ENCODE data around the gene KRTAP12-4.

KRTAP12-4 gene

DNA sequence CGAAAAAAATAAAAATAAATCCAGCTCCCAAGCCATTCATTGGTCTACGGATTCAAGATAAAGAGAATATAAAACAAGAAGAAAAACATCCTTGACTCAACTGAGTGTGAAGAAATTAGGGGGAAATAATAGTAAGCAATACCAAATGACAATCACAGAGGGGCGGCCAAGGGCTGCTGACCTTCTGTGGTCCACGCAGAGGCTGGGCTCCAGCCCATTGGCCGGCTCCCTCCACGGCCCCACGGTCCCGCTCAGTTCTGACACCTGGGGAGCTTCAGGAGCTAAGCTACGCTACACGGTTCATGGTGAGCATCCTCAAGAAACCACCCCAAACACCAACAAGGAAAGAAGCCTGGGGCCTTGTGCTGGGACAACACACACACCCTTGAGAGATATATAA is 42.1 kb upstream of the KRTAP12-4 start:
- H3K27ac ChIP-seq (ENCODE audit: low read length): no peak overlapping the region
- no peaks in the 10 kb centered on the region for H3K79me2 ChIP-seq (ENCODE audit: insufficient read depth, low read length)
- no peaks in the 10 kb centered on the region; the same call in 1 of the 2 replicates for H4K20me1 ChIP-seq (ENCODE audit: insufficient read depth, low read length)
- H3K4me1 ChIP-seq (ENCODE audit: insufficient read depth, low read length): no peaks in the 10 kb centered on the region
- TF ChIP-seq EZH2 (IDR thresholded peaks at IDR 0.05; ENCODE audit: borderline replicate concordance, low read depth, low read length, severe bottlenecking): no peak
- TF ChIP-seq, protein P1, sequence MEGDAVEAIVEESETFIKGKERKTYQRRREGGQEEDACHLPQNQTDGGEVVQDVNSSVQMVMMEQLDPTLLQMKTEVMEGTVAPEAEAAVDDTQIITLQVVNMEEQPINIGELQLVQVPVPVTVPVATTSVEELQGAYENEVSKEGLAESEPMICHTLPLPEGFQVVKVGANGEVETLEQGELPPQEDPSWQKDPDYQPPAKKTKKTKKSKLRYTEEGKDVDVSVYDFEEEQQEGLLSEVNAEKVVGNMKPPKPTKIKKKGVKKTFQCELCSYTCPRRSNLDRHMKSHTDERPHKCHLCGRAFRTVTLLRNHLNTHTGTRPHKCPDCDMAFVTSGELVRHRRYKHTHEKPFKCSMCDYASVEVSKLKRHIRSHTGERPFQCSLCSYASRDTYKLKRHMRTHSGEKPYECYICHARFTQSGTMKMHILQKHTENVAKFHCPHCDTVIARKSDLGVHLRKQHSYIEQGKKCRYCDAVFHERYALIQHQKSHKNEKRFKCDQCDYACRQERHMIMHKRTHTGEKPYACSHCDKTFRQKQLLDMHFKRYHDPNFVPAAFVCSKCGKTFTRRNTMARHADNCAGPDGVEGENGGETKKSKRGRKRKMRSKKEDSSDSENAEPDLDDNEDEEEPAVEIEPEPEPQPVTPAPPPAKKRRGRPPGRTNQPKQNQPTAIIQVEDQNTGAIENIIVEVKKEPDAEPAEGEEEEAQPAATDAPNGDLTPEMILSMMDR (IDR thresholded peaks at IDR 0.05; ENCODE audit: borderline replicate concordance, extremely low read depth, low read length, poor library complexity, severe bottlenecking): no peak
- ATAC-seq (ENCODE audit: insufficient read depth, low read depth) (no peak), DNase-seq (no peak)
- H2AFZ ChIP-seq (ENCODE audit: low read depth, low read length): no peak overlapping the region
- H3K27me3 ChIP-seq (ENCODE audit: insufficient read depth, low read length, poor library complexity): peaks cover 10% of the 10 kb centered on the region
- no peak overlapping the region for H3K9ac ChIP-seq (ENCODE audit: low read depth, low read length)
- H3K36me3 ChIP-seq (ENCODE audit: insufficient read depth, low read length): no peaks in the 10 kb centered on the region
- no peaks in the 10 kb centered on the region for H3K9me3 ChIP-seq (ENCODE audit: insufficient read depth, low read length, severe bottlenecking)
- no peak overlapping the region for H3K4me2 ChIP-seq (ENCODE audit: insufficient read depth, low read length)
- no peak overlapping the region for H3K4me3 ChIP-seq (ENCODE audit: low read depth in 1 of 2, low read length in 2 of 2)

- H3K27me3 ChIP-seq (ENCODE audit: insufficient read depth, low read length, poor library complexity): peaks cover 5% of the 10 kb centered on the region
- no peaks in the 10 kb centered on the region for H3K79me2 ChIP-seq (ENCODE audit: insufficient read depth, low read length)
- no peaks in the 10 kb centered on the region for H3K4me1 ChIP-seq (ENCODE audit: insufficient read depth, low read length)
- ATAC-seq (ENCODE audit: insufficient read depth, low read depth) (no peak), DNase-seq (no peak)
- H3K36me3 ChIP-seq (ENCODE audit: insufficient read depth, low read length): no peaks in the 10 kb centered on the region
- H3K4me2 ChIP-seq (ENCODE audit: insufficient read depth, low read length): no peak overlapping the region
- no peak overlapping the region for H3K9ac ChIP-seq (ENCODE audit: low read depth, low read length)
- H2AFZ ChIP-seq (ENCODE audit: low read depth, low read length): no peak overlapping the region
- no peaks in the 10 kb centered on the region; the same call in 1 of the 2 replicates for H4K20me1 ChIP-seq (ENCODE audit: insufficient read depth, low read length)
- H3K4me3 ChIP-seq (ENCODE audit: low read depth in 1 of 2, low read length in 2 of 2): no peak overlapping the region
- TF ChIP-seq, protein P1 (IDR thresholded peaks at IDR 0.05; ENCODE audit: borderline replicate concordance, extremely low read depth, low read length, poor library complexity, severe bottlenecking): no peak
- no peak for TF ChIP-seq EZH2 (IDR thresholded peaks at IDR 0.05; ENCODE audit: borderline replicate concordance, low read depth, low read length, severe bottlenecking)
- H3K9me3 ChIP-seq (ENCODE audit: insufficient read depth, low read length, severe bottlenecking): no peaks in the 10 kb centered on the region
- H3K27ac ChIP-seq (ENCODE audit: low read length): no peak overlapping the region
Observed at GRCh38 chr21:44695641-44696040, 41.2 kb upstream of the KRTAP12-4 start.

- Histone ChIP-seq H3K36me3 (ENCODE audit: insufficient read depth, low read length) (no peaks in the 10 kb centered on the region), H3K9me3 (ENCODE audit: insufficient read depth, low read length, severe bottlenecking) (no peaks in the 10 kb centered on the region), H3K27me3 (ENCODE audit: insufficient read depth, low read length, poor library complexity) (peaks cover 4% of the 10 kb centered on the region), H4K20me1 (ENCODE audit: insufficient read depth, low read length) (no peaks in the 10 kb centered on the region; the same call in 1 of the 2 replicates), H3K4me2 (ENCODE audit: insufficient read depth, low read length) (no peak overlapping the region), H3K4me3 (ENCODE audit: low read depth in 1 of 2, low read length in 2 of 2) (no peak overlapping the region), H3K79me2 (ENCODE audit: insufficient read depth, low read length) (no peaks in the 10 kb centered on the region), H3K4me1 (ENCODE audit: insufficient read depth, low read length) (no peaks in the 10 kb centered on the region), H2AFZ (ENCODE audit: low read depth, low read length) (no peak overlapping the region), H3K9ac (ENCODE audit: low read depth, low read length) (no peak overlapping the region), H3K27ac (ENCODE audit: low read length) (no peak overlapping the region)
- DNase-seq (no peak), ATAC-seq (ENCODE audit: insufficient read depth, low read depth) (no peak)
- no peak for TF ChIP-seq EZH2 (IDR thresholded peaks at IDR 0.05; ENCODE audit: borderline replicate concordance, low read depth, low read length, severe bottlenecking)
- TF ChIP-seq, protein P1 (IDR thresholded peaks at IDR 0.05; ENCODE audit: borderline replicate concordance, extremely low read depth, low read length, poor library complexity, severe bottlenecking): no peak
Observed at GRCh38 chr21:44695184-44695583, 40.7 kb upstream of the KRTAP12-4 start.

DNA sequence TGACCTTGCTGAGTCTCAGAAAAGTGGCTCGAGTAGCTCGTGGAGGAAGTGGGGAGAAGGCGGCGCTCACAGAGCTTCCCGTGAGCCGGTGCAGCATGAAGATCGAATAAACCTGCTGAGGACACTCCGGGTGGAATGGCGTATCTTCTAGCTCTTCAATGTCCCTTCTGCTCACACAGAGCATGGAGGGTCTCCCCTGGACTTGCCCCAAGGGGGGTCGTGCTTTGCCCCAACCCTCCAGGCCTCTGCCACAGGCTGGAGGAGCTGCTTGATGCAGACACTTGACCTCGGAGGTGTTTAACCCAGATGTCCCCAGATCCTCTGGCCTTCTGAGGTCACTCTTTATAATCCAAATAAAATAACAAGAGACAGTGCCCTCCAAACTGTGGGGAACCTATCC is 40.3 kb upstream of the KRTAP12-4 start:
- no peak overlapping the region for H3K4me2 ChIP-seq (ENCODE audit: insufficient read depth, low read length)
- no peaks in the 10 kb centered on the region; the same call in 1 of the 2 replicates for H4K20me1 ChIP-seq (ENCODE audit: insufficient read depth, low read length)
- H3K9me3 ChIP-seq (ENCODE audit: insufficient read depth, low read length, severe bottlenecking): no peaks in the 10 kb centered on the region
- TF ChIP-seq, protein P1 (IDR thresholded peaks at IDR 0.05; ENCODE audit: borderline replicate concordance, extremely low read depth, low read length, poor library complexity, severe bottlenecking): no peak
- no peak for TF ChIP-seq EZH2 (IDR thresholded peaks at IDR 0.05; ENCODE audit: borderline replicate concordance, low read depth, low read length, severe bottlenecking)
- no peak overlapping the region for H2AFZ ChIP-seq (ENCODE audit: low read depth, low read length)
- H3K4me1 ChIP-seq (ENCODE audit: insufficient read depth, low read length): no peaks in the 10 kb centered on the region
- no peak overlapping the region for H3K27ac ChIP-seq (ENCODE audit: low read length)
- no peaks in the 10 kb centered on the region for H3K36me3 ChIP-seq (ENCODE audit: insufficient read depth, low read length)
- peaks cover under 1% of the 10 kb centered on the region for H3K27me3 ChIP-seq (ENCODE audit: insufficient read depth, low read length, poor library complexity)
- H3K4me3 ChIP-seq (ENCODE audit: low read depth in 1 of 2, low read length in 2 of 2): no peak overlapping the region
- no peak for DNase-seq
- no peaks in the 10 kb centered on the region for H3K79me2 ChIP-seq (ENCODE audit: insufficient read depth, low read length)
- no peak overlapping the region for H3K9ac ChIP-seq (ENCODE audit: low read depth, low read length)
- no peak for ATAC-seq (ENCODE audit: insufficient read depth, low read depth)
